ENCODE data around the gene POLDIP3.
"Not testable (repeated sequence)": the region's sequence is repeated elsewhere in the genome, so short reads cannot be mapped to it uniquely, and the experiment has no call there.

Gene POLDIP3

GRCh38 chr22:42601879-42602465 is 12.7 kb downstream of the POLDIP3 start:
- H3K9ac ChIP-seq (ENCODE audit: low read depth, low read length) = no peak overlapping the region
- no peaks in the 10 kb centered on the region for H3K9me3 ChIP-seq (ENCODE audit: control insufficient read depth, insufficient read depth, low read length)
- peaks cover 33% of the 10 kb centered on the region for H3K36me3 ChIP-seq (ENCODE audit: insufficient read depth, low read length)
- H3K4me1 ChIP-seq (ENCODE audit: insufficient read depth, low read length) = no peaks in the 10 kb centered on the region

GRCh38 chr22:42596863-42597530 is 17.7 kb downstream of the POLDIP3 start:
- Histone ChIP-seq H3K9me3 (ENCODE audit: control insufficient read depth, insufficient read depth, low read length) (no peaks in the 10 kb centered on the region), H3K4me1 (ENCODE audit: insufficient read depth, low read length) (no peaks in the 10 kb centered on the region), H3K36me3 (ENCODE audit: insufficient read depth, low read length) (peaks cover 38% of the 10 kb centered on the region), H3K9ac (ENCODE audit: low read depth, low read length) (no peak overlapping the region)

GRCh38 chr22:42596336-42596735 is 18.3 kb downstream of the POLDIP3 start:
- Histone ChIP-seq H3K9ac (ENCODE audit: low read depth, low read length) (no peak overlapping the region), H3K36me3 (ENCODE audit: insufficient read depth, low read length) (peaks cover 39% of the 10 kb centered on the region), H3K9me3 (ENCODE audit: control insufficient read depth, insufficient read depth, low read length) (no peaks in the 10 kb centered on the region), H3K4me1 (ENCODE audit: insufficient read depth, low read length) (no peaks in the 10 kb centered on the region)

GRCh38 chr22:42595434-42595833 is 19.2 kb downstream of the POLDIP3 start:
- no peaks in the 10 kb centered on the region for H3K4me1 ChIP-seq (ENCODE audit: insufficient read depth, low read length)
- H3K9ac ChIP-seq (ENCODE audit: low read depth, low read length) = no peak overlapping the region
- no peaks in the 10 kb centered on the region for H3K9me3 ChIP-seq (ENCODE audit: control insufficient read depth, insufficient read depth, low read length)
- H3K36me3 ChIP-seq (ENCODE audit: insufficient read depth, low read length) = peaks cover 39% of the 10 kb centered on the region

- Histone ChIP-seq H3K4me1 (ENCODE audit: insufficient read depth, low read length) (no peaks in the 10 kb centered on the region), H3K9ac (ENCODE audit: low read depth, low read length) (no peak overlapping the region), H3K9me3 (ENCODE audit: control insufficient read depth, insufficient read depth, low read length) (no peaks in the 10 kb centered on the region), H3K36me3 (ENCODE audit: insufficient read depth, low read length) (peaks cover 41% of the 10 kb centered on the region)
These were observed 22.7 kb downstream of the POLDIP3 start for GRCh38 chr22:42591987-42592386.

- H3K9me3 ChIP-seq (ENCODE audit: control insufficient read depth, insufficient read depth, low read length) = no peaks in the 10 kb centered on the region
- H3K4me1 ChIP-seq (ENCODE audit: insufficient read depth, low read length) = no peaks in the 10 kb centered on the region
- peaks cover 18% of the 10 kb centered on the region for H3K36me3 ChIP-seq (ENCODE audit: insufficient read depth, low read length)
- H3K9ac ChIP-seq (ENCODE audit: low read depth, low read length) = no peak overlapping the region
These were observed 27.0 kb downstream of the POLDIP3 start for GRCh38 chr22:42587588-42588175.

GRCh38 chr22:42586381-42586780 is 28.3 kb downstream of the POLDIP3 start:
- Histone ChIP-seq H3K9me3 (ENCODE audit: control insufficient read depth, insufficient read depth, low read length) (no peaks in the 10 kb centered on the region), H3K4me1 (ENCODE audit: insufficient read depth, low read length) (no peaks in the 10 kb centered on the region), H3K9ac (ENCODE audit: low read depth, low read length) (no peak overlapping the region), H3K36me3 (ENCODE audit: insufficient read depth, low read length) (peaks cover 13% of the 10 kb centered on the region)

- Histone ChIP-seq H3K9me3 (ENCODE audit: control insufficient read depth, insufficient read depth, low read length) (no peaks in the 10 kb centered on the region), H3K9ac (ENCODE audit: low read depth, low read length) (no peak overlapping the region), H3K36me3 (ENCODE audit: insufficient read depth, low read length) (peaks cover 12% of the 10 kb centered on the region), H3K4me1 (ENCODE audit: insufficient read depth, low read length) (no peaks in the 10 kb centered on the region)
These were observed 29.6 kb downstream of the POLDIP3 start for GRCh38 chr22:42585096-42585495.

- Histone ChIP-seq H3K9me3 (ENCODE audit: control insufficient read depth, insufficient read depth, low read length) (no peaks in the 10 kb centered on the region), H3K9ac (ENCODE audit: low read depth, low read length) (no peak overlapping the region), H3K36me3 (ENCODE audit: insufficient read depth, low read length) (peaks cover 12% of the 10 kb centered on the region), H3K4me1 (ENCODE audit: insufficient read depth, low read length) (no peaks in the 10 kb centered on the region)
These were observed 30.2 kb downstream of the POLDIP3 start for GRCh38 chr22:42584364-42584940.

- Histone ChIP-seq H3K36me3 (ENCODE audit: insufficient read depth, low read length) (peaks cover 17% of the 10 kb centered on the region), H3K9ac (ENCODE audit: low read depth, low read length) (no peak overlapping the region), H3K9me3 (ENCODE audit: control insufficient read depth, insufficient read depth, low read length) (no peaks in the 10 kb centered on the region), H3K4me1 (ENCODE audit: insufficient read depth, low read length) (no peaks in the 10 kb centered on the region)
These were observed 31.7 kb downstream of the POLDIP3 start for GRCh38 chr22:42582987-42583386.

GRCh38 chr22:42581762-42582716 is 32.6 kb downstream of the POLDIP3 start:
- no peaks in the 10 kb centered on the region for H3K9me3 ChIP-seq (ENCODE audit: control insufficient read depth, insufficient read depth, low read length)
- H3K36me3 ChIP-seq (ENCODE audit: insufficient read depth, low read length) = peaks cover 10% of the 10 kb centered on the region
- peak overlapping the region; percentile 80 for H3K9ac ChIP-seq (ENCODE audit: low read depth, low read length)
- H3K4me1 ChIP-seq (ENCODE audit: insufficient read depth, low read length) = no peaks in the 10 kb centered on the region

GRCh38 chr22:42581194-42581761 is 33.4 kb downstream of the POLDIP3 start:
- not testable (repeated sequence) for H3K9me3 ChIP-seq (ENCODE audit: control insufficient read depth, insufficient read depth, low read length); H3K36me3 ChIP-seq (ENCODE audit: insufficient read depth, low read length); H3K4me1 ChIP-seq (ENCODE audit: insufficient read depth, low read length)
- H3K9ac ChIP-seq (ENCODE audit: low read depth, low read length) = peak overlapping the region; percentile 80

- H3K36me3 ChIP-seq (ENCODE audit: insufficient read depth, low read length); H3K9me3 ChIP-seq (ENCODE audit: control insufficient read depth, insufficient read depth, low read length); H3K4me1 ChIP-seq (ENCODE audit: insufficient read depth, low read length); H3K9ac ChIP-seq (ENCODE audit: low read depth, low read length): not testable (repeated sequence)
These were observed 34.6 kb downstream of the POLDIP3 start for GRCh38 chr22:42580040-42580439.

Measured in ES-I3 (cell line).